GM19023 (cell line): Measurements from ENCODE around the gene FUT1.
"Not testable (repeated sequence)": the region's sequence is repeated elsewhere in the genome, so short reads cannot be mapped to it uniquely, and the experiment has no call there.

Experiments
- ATAC-seq: cut with Tn5 transposase; IDR thresholded peaks from one replicate; pipeline ENCODE4 v1.9.1; 2021; ENCODE audit warnings: mild to moderate bottlenecking, moderate library complexity; ENCODE audit not compliant: unreplicated experiment

FUT1 gene

DNA sequence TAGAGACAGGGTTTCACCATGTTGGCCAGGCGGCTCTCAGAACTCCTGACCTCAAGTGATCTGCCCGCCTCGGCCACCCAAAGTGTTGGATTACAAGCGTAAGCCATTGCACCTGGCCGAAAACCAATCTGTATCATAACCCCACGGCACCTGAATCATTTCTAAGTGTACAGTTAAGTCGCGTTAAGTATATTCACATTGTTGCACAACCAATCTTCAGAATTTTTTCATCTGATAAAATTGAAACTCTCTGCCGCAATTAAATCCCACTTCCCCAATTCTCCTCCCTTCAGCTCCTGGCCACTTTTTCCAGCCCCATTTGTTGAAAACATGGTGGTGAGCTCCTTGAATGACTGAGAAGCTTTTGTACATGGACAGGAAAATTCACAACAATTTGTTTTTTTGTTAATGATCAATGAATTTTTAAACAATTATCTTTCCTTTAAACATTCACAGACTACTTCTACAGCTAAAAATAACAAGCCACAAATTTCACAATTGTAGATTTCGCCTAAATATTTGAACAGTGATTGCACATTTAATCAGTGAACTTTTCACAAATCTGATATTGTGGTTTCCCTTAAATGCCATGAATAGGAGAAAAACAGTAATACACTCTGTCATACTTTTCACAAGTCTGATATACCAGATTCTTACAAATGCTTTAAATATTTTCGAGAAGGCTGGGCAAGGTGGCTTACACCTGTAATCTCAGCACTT lies 16.7 kb upstream of the FUT1 start:
- no peak for ATAC-seq

DNA sequence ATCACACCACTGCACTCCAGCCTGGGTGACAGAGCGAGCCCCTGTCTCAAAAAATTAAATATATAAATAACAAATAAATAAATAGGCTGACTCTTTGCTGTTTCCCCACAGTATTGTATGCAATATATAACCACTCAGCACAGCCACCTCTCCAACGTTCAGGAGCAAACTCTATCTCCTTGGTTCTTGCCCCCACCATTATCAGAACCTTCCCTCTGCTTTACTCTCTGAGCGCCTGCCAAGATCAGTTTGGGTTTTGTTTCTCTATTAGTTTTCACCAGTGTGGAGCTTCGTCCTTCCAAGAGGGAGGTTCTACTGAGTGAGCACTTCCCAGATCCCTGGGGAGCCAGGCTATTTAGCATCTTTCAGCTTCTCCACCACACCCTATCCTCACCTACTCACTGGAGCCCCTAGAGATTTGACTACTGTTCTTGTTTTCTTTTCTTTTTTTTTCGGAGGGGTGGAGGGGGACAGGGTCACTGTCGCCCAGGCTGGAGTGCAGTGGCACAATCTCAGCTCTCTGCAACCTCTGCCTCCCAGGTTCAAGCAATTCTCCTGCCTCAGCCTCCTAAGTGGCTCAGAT lies 15.8 kb upstream of the FUT1 start:
- not testable (repeated sequence) for ATAC-seq

DNA sequence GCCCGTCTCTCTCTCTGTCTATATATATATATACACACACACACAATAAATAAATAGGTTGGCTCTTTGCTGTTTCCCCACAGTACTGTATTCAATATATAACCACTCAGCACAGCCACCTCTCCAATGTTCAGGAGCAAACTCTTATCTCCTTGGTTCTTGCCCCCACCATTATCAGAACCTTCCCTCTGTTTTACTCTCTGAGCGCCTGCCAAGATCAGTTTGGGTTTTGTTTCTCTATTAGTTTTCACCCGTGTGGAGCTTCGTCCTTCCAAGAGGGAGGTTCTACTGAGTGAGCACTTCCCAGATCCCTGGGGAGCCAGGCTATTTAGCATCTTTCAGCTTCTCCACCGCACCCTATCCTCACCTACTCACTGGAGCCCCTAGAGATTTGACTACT lies 13.4 kb upstream of the FUT1 start:
- not testable (repeated sequence) for ATAC-seq

DNA sequence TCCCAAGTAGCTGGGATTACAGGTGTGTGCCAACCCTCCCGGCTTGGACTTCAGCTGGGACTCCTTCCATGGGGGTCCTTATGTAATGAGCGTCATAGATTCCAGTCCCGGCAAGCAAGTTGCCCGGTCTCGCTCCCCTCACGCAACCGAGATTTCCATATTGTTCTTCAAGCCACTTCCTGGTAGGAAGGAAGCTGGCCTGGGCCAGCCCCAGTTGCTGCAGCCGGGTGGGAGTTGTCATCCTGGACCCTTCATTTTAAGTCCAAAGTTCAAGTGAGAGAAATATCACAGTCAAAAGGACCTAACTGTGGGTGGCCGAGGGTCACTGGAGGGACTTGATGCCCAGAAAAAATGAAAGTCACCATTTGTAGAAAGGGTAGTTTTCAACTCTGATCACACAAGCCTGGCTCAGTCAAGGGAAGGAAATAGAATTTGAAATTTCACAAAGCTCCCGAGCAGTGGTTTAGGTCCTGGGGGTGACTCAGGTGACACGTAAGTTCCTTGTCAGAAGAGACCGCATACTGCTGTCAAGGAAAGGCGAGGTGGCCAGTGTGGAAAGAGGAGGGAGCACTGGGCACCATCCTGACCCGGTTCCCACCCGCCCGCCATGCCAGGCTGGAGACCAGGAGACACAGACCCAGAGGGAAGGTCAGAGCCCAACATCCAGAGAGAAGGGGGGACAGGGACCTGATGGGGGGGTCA lies 8.2 kb upstream of the FUT1 start:
- no peak for ATAC-seq

DNA sequence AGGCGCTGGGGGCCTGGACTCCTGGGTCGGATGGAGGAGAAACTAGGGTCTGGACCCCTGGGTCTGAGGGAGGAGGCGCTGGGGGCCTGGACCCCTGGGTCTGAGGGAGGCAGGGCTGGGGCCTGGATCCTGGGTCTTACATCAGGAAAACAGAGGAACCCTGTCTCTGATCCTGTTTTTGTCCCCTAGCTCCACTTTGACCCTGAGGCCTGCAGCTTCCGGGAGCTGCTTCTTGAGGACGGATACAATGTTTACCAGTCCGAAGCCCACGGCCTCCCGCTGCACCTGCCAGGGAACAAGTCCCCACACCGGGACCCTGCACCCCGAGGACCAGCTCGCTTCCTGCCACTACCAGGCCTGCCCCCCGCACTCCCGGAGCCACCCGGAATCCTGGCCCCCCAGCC lies 5.3 kb upstream of the FUT1 start:
- ATAC-seq, result no peak

DNA sequence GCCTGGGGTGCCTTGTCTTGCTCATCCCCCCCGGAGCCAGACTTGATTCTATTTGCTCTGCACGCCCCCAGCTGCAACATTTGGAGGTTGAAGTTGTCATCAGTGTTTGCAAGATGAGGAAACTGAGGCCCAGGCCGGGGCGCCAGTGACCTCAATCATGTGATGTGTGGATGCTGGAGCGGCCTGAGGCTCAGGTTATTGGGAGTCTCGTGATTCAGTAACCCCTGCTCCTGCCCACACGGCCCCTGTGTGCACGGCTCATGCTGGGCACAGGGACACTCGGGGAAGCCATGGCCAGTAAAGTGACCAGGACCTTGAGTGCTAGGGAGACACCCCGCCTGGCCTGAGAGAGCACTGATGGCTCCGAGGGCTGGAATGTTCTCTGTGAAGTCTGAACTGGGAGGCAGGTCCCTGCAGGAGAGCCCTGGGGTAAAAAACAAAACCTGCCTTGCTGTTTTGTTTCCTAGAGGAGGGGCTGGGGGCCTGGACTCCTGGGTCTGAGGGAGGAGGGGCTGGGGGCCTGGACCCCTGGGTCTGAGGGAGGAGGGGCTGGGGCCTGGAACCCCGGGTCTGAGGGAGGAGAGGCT lies 4.7 kb upstream of the FUT1 start:
- ATAC-seq, result no peak

DNA sequence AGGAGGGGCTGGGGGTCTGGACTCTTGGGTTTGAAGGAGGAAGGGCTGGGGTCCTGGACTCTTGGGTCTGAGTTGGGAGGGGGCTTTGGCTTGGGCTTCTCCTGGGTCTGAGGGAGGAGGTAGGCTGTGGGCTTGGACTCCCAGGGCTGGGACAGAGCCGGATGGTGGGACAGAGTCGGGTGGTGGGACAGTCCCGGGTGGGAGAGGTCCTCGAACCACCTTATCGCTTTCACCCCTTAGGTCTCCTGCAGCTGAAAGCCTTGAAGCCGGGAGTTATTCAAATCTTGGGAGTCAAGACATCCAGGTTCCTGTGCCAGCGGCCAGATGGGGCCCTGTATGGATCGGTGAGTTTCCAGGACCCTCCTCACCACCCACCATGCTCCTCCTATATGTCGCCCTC lies 4.2 kb upstream of the FUT1 start:
- ATAC-seq, result no peak

DNA sequence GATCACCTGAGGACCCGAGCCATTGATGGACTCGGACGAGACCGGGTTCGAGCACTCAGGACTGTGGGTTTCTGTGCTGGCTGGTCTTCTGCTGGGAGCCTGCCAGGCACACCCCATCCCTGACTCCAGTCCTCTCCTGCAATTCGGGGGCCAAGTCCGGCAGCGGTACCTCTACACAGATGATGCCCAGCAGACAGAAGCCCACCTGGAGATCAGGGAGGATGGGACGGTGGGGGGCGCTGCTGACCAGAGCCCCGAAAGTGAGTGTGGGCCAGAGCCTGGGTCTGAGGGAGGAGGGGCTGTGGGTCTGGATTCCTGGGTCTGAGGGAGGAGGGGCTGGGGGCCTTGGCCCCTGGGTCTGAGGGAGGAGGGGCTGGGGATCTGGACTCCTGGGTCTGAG lies 3.8 kb upstream of the FUT1 start:
- ATAC-seq, result no peak

DNA sequence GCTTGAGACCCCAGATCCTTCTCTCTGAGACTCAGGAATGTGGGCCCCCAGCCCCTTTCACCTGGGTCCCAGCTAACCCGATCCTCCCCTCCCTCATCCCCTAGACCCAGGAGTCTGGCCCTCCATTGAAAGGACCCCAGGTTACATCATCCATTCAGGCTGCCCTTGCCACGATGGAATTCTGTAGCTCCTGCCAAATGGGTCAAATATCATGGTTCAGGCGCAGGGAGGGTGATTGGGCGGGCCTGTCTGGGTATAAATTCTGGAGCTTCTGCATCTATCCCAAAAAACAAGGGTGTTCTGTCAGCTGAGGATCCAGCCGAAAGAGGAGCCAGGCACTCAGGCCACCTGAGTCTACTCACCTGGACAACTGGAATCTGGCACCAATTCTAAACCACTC lies 3.3 kb upstream of the FUT1 start:
- no peak for ATAC-seq

DNA sequence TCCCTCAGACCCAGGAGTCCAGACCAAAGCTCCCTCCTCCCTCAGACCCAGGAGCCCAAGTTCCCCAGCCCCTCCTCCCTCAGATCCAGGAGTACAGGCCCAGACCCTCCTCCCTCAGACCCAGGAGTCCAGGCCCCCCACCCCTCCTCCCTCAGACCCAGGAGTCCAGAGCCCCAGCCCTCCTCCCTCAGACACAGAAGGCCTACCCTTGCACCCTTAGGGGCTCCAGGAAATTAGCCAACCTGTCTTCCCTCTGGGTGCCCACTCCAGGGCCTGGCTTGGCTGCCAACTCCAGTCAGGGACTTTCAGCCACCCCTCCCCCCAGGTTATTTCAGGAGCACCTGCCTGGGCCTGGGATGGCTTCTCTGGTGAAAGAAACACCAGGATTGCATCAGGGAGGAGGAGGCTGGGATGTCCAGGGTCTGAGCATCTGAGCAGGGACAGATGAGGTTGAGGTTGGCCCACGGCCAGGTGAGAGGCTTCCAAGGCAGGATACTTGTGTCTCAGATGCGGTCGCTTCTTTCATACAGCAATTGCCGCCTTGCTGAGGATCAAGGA lies 2.7 kb upstream of the FUT1 start, which contains the start of gene FGF21:
Gene FGF21 (plus strand): TSS at position 441 of the 558 bp plus-strand sequence. CDS start 713 bp downstream, outside the sequence.
- ATAC-seq, result no peak

DNA sequence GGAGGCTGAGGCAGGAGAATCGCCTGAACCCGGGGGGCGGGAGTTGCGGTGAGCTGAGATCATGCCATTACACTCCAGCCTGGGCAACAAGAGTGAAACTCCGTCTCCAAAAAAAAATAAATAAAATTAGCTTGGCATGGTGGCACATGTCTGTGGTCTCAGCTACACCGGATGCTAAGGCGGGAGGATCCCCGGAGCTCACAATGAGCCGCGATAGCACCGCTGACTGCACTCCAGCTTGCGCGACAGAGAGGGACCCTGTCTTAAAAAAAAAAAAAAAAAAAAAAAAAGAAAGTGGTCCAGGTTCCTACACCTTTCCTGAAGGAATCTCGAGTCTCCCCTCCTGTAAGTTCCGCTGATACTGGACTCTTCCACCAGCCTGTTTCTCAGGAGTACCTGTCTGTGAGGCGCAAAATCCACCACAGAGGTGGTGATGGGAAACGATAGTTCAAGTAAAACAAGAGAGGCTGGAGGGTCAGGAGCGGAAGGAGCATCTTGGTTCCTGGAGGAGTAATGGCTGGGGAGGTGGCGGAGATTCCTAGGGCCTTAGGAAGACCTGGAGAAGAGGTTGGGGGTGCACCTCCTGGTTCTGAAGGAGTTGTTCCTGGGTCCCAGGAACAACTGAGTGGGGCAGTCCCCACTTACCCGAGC lies 471 bp downstream of the FUT1 start:
- no peak for ATAC-seq

DNA sequence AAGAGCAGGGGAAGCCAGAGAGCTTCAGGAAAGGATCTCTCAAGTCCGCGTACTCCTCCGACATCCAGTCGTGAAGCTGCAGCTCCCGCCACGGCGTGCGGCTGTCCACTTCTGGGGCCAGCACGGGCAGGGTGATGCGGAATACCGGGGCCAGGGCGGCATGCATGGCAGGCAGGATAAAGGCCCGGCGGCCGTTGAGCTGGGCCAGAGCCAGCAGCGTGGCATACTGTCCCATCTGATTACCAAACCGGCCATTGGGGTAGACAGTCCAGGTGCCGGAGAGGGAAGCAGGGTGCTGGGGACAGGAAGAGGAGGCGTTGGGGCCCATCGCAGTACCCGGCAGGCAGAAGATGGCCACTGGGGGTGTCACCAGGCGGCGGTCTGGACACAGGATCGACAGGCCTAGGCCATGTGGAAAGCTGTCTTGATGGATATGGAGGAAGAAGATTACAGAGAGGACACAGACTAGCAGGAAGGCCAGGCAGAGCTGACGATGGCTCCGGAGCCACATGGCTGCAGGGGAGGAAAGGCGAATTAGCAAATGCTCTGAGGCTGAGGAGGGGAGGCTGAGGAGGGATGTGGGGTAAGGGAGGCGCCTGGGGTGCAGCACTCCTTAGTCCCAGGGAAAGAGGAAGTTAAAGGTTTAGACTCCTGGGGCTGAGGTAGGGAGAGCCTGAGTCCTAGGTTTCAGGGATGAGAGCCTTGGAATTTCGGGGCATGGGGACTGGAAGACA lies 1.5 kb downstream of the FUT1 start:
- ATAC-seq, result no peak

DNA sequence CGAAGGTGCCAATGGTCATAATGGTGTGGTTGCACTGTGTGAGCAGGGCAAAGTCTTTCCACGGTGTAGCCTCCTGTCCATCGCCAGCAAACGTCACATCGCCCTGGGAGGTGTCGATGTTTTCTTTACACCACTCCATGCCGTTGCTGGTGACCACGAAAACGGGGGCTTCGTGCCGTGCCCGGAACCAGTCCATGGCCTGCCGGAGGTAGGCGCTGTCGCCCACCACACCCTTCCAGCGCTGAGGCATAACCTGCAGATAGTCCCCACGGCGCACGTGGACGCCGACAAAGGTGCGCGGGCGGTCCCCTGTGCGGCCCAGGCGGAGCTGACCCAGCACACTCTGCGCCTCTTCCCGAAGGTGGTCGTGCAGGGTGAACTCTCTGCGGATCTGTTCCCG lies 2.1 kb downstream of the FUT1 start:
- ATAC-seq, result no peak

DNA sequence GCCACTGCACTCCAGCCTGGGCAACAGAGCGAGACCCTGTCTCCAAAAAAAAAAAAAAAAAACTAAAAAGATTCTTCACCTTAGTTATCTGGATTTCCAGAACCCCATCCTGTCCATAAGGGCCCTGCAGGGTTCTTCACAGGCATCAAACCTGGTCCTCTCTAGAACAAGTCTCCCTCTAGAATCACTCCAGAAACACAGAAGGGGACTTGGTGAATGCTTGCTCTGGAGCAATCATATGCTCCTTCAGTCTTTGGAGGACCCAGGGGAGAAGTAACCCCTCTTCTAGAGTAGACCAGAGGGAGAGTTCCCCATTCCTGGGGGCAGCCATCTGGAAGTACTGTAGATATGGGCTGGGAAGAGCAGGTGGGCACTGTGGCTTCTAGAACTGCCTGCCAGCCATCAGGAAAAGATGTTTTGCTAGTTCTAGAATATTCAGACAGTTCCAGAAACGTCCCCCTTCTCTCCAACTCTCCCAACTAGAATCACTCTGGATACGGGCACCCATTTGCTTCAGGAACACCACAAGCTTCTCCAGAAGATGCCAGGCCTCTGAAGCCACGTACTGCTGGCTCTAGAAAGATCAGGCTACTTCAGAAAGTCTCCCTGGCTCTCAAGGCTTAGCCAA lies 2.8 kb downstream of the FUT1 start:
- no peak for ATAC-seq

DNA sequence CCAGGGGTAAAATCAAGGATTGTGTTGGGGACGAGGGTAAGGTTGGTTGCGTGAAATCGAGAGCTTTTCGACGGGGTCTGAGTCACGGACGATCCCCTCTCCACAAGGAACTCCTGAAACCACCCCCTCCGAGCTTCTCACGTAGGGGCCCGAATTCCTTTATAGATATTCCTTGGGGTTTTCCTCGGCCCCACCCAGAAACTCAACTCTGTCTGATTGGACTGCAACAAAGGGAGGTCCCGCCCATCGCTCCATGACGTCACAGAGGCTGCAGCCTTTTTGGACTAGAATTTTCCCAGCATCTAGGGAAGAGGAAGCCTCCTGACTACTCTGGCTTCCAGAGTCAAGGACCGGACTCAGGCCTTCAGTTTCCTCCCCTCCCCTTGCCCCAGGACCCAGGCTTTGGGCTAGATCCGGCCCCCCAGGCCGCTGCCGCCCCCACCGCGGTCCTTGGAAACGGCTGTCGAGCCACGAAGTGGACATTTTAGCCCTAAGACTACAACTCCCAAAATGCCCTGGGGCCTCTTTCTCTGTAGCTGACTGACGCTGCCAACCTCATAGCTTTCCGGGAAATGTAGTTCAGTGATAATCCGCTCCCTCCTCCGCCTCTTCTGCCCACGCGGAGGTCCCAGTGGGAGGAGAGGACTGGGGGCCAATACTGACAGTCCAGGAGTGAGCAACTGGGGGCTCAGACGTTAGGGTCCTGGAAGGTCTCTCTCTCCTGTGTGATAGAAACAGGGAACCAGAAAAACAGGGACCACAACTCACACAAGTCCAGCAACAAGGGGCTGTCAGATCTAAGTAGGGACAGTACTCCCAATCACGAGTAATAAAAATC lies 5.5 kb downstream of the FUT1 start, which contains the start of gene IZUMO1:
Gene IZUMO1 (minus strand): TSS at position 172 of the 838 bp plus-strand sequence. CDS start 1,050 bp downstream, outside the sequence.
- ATAC-seq, result no peak

DNA sequence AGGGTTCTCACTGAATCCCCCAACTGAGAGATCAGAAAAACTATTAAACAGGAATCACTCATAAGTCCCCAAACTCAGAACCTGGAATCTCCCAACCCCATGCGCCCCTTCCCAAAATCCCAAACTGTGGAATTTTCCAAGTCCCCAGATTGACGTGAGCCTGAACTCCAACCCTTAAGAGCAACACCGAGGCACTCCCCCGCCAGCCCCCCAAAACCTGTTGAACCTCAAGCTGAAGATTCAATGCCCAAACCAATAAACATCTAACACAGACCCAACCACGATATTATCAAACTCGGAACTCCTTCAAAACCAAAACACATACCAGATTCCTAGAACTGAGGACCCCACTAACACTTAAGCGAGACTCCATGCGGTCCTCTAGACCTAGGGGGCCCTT lies 6.3 kb downstream of the FUT1 start:
- ATAC-seq, result no peak

DNA sequence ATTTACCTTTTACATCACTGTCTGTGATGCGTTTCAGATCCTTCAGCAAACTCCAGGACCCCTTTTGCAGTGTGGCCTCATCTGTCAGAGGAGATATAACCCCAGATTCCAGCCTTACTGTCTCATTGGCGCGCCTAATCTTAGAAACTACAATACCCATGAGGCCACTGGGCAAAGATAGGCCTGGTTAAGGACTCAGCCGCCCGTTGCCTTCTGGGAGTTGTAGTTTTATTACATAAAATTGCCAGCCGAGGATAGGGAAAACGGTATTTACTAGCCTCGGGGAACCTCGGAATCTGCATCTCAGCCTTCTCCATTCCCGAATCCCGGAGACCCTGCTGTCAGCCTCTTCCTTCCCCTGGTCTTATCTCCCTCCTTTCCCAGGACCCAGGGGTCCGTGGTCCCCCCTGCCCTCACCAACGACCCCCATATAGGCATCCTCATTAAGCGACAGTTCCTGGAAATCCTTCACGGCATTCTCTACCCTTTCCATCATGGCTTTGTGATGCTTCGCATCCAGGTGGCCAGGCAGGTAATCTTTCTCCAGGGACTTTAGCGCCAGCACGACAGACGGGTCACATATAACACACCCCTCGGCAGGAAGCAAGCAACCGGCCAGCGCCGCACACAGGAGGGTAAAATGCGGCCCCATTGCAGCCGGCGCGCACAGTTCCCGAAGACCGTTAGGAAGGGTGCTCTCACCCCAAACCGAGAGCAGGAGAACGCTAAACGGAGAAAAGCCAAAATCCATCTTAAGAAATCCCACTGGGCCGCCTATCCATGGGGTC lies 7.0 kb downstream of the FUT1 start:
- ATAC-seq, result no peak

DNA sequence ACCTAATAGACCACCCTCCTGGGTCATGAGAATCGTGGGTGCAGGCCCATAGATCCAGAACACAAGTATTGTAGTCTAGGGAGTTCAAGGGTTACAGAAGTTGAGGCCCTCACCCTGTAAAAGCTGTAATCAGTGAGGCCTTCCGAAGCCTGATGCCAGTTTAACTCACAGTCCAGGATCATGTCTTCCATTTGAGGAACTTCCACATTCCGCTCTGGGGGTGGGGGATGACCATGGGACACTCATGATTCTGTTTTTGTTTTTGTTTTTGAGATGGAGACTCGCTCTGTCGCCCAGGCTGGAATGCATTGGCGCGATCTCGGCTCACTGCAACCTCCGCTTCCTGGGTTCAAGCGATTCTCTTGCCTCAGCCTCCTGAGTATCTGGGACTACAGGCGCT lies 10.3 kb downstream of the FUT1 start:
- no peak for ATAC-seq
